Measurements from ENCODE around the gene PGLYRP1.
A peak's percentile ranks its signal among the peaks of the same experiment; 100 is the strongest.

PGLYRP1 gene

GRCh38 chr19:46021531-46022041 is 1.3 kb downstream of the PGLYRP1 start:
- H3K36me3 ChIP-seq (ENCODE audit: insufficient read depth, low read length) = no peaks in the 10 kb centered on the region

GRCh38 chr19:46020819-46021125 is 2.1 kb downstream of the PGLYRP1 start:
- H3K4me1 ChIP-seq (ENCODE audit: insufficient read depth, low read length) = peaks cover 15% of the 10 kb centered on the region; the same call in 1 of the 2 replicates
- no peak overlapping the region for H3K9ac ChIP-seq (ENCODE audit: low read depth, low read length)
- H3K9me3 ChIP-seq (ENCODE audit: control insufficient read depth, insufficient read depth, low read length) = peaks cover under 1% of the 10 kb centered on the region; the same call in 1 of the 2 replicates
- H3K36me3 ChIP-seq (ENCODE audit: insufficient read depth, low read length) = no peaks in the 10 kb centered on the region

More at GRCh38 chr19:46021531-46022041, 1.3 kb downstream of the PGLYRP1 start:
- peaks cover 2% of the 10 kb centered on the region; the same call in 1 of the 2 replicates for H3K9me3 ChIP-seq (ENCODE audit: control insufficient read depth, insufficient read depth, low read length)
- H3K9ac ChIP-seq (ENCODE audit: low read depth, low read length) = no peak overlapping the region
- peaks cover 15% of the 10 kb centered on the region; the same call in 1 of the 2 replicates for H3K4me1 ChIP-seq (ENCODE audit: insufficient read depth, low read length)

GRCh38 chr19:46019270-46019669 is 3.6 kb downstream of the PGLYRP1 start:
- H3K36me3 ChIP-seq (ENCODE audit: insufficient read depth, low read length) = no peaks in the 10 kb centered on the region
- H3K9me3 ChIP-seq (ENCODE audit: control insufficient read depth, insufficient read depth, low read length) = no peaks in the 10 kb centered on the region
- no peak overlapping the region for H3K9ac ChIP-seq (ENCODE audit: low read depth, low read length)
- H3K4me1 ChIP-seq (ENCODE audit: insufficient read depth, low read length) = peaks cover 15% of the 10 kb centered on the region; the same call in 1 of the 2 replicates

GRCh38 chr19:46018729-46019251 is 4.1 kb downstream of the PGLYRP1 start:
- Histone ChIP-seq H3K9me3 (ENCODE audit: control insufficient read depth, insufficient read depth, low read length) (no peaks in the 10 kb centered on the region), H3K36me3 (ENCODE audit: insufficient read depth, low read length) (no peaks in the 10 kb centered on the region), H3K9ac (ENCODE audit: low read depth, low read length) (no peak overlapping the region), H3K4me1 (ENCODE audit: insufficient read depth, low read length) (peaks cover 15% of the 10 kb centered on the region; the same call in 1 of the 2 replicates)

GRCh38 chr19:46017874-46018675 is 4.8 kb downstream of the PGLYRP1 start:
- H3K36me3 ChIP-seq (ENCODE audit: insufficient read depth, low read length) = no peaks in the 10 kb centered on the region
- H3K9ac ChIP-seq (ENCODE audit: low read depth, low read length) = no peak overlapping the region
- H3K4me1 ChIP-seq (ENCODE audit: insufficient read depth, low read length) = peaks cover 15% of the 10 kb centered on the region; the same call in 1 of the 2 replicates
- H3K9me3 ChIP-seq (ENCODE audit: control insufficient read depth, insufficient read depth, low read length) = no peaks in the 10 kb centered on the region

- Histone ChIP-seq H3K9me3 (ENCODE audit: control insufficient read depth, insufficient read depth, low read length) (no peaks in the 10 kb centered on the region), H3K36me3 (ENCODE audit: insufficient read depth, low read length) (no peaks in the 10 kb centered on the region), H3K4me1 (ENCODE audit: insufficient read depth, low read length) (peaks cover 9% of the 10 kb centered on the region; the same call in 1 of the 2 replicates), H3K9ac (ENCODE audit: low read depth, low read length) (no peak overlapping the region)
These were observed 5.8 kb downstream of the PGLYRP1 start for GRCh38 chr19:46017095-46017429.

GRCh38 chr19:46016426-46017094 is 6.3 kb downstream of the PGLYRP1 start:
- Histone ChIP-seq H3K9me3 (ENCODE audit: control insufficient read depth, insufficient read depth, low read length) (no peaks in the 10 kb centered on the region), H3K9ac (ENCODE audit: low read depth, low read length) (peak overlapping the region; percentile 35; the same call in 1 of the 2 replicates), H3K36me3 (ENCODE audit: insufficient read depth, low read length) (no peaks in the 10 kb centered on the region), H3K4me1 (ENCODE audit: insufficient read depth, low read length) (peaks cover 4% of the 10 kb centered on the region; the same call in 1 of the 2 replicates)

- H3K9ac ChIP-seq (ENCODE audit: low read depth, low read length) = peak overlapping the region; percentile 48; the same call in 1 of the 2 replicates
- H3K36me3 ChIP-seq (ENCODE audit: insufficient read depth, low read length) = no peaks in the 10 kb centered on the region
- H3K9me3 ChIP-seq (ENCODE audit: control insufficient read depth, insufficient read depth, low read length) = no peaks in the 10 kb centered on the region
- peaks cover 3% of the 10 kb centered on the region; the same call in 1 of the 2 replicates for H3K4me1 ChIP-seq (ENCODE audit: insufficient read depth, low read length)
These were observed 7.0 kb downstream of the PGLYRP1 start for GRCh38 chr19:46015687-46016425.

- peaks cover 3% of the 10 kb centered on the region; the same call in 1 of the 2 replicates for H3K4me1 ChIP-seq (ENCODE audit: insufficient read depth, low read length)
- no peaks in the 10 kb centered on the region for H3K9me3 ChIP-seq (ENCODE audit: control insufficient read depth, insufficient read depth, low read length)
- H3K9ac ChIP-seq (ENCODE audit: low read depth, low read length) = peak overlapping the region; percentile 61
- no peaks in the 10 kb centered on the region for H3K36me3 ChIP-seq (ENCODE audit: insufficient read depth, low read length)
These were observed 7.7 kb downstream of the PGLYRP1 start for GRCh38 chr19:46014941-46015686.

GRCh38 chr19:46014534-46014933 is 8.3 kb downstream of the PGLYRP1 start:
- Histone ChIP-seq H3K4me1 (ENCODE audit: insufficient read depth, low read length) (peaks cover 3% of the 10 kb centered on the region; the same call in 1 of the 2 replicates), H3K36me3 (ENCODE audit: insufficient read depth, low read length) (no peaks in the 10 kb centered on the region), H3K9ac (ENCODE audit: low read depth, low read length) (peak overlapping the region; percentile 61), H3K9me3 (ENCODE audit: control insufficient read depth, insufficient read depth, low read length) (no peaks in the 10 kb centered on the region)

GRCh38 chr19:46009530-46010510 is 13.0 kb downstream of the PGLYRP1 start:
- Histone ChIP-seq H3K4me1 (ENCODE audit: insufficient read depth, low read length) (no peaks in the 10 kb centered on the region; the same call in 1 of the 2 replicates), H3K9ac (ENCODE audit: low read depth, low read length) (no peak overlapping the region), H3K9me3 (ENCODE audit: control insufficient read depth, insufficient read depth, low read length) (no peaks in the 10 kb centered on the region), H3K36me3 (ENCODE audit: insufficient read depth, low read length) (no peaks in the 10 kb centered on the region)

GRCh38 chr19:46006411-46006810 is 16.4 kb downstream of the PGLYRP1 start:
- H3K9me3 ChIP-seq (ENCODE audit: control insufficient read depth, insufficient read depth, low read length) = no peaks in the 10 kb centered on the region
- H3K9ac ChIP-seq (ENCODE audit: low read depth, low read length) = no peak overlapping the region
- no peaks in the 10 kb centered on the region for H3K36me3 ChIP-seq (ENCODE audit: insufficient read depth, low read length)
- no peaks in the 10 kb centered on the region for H3K4me1 ChIP-seq (ENCODE audit: insufficient read depth, low read length)
